SU-DHL-6 (cell line): ENCODE results near the gene HOTAIR.

ENCODE experiments used
- H2AFZ ChIP-seq: fragments of 200-600 bp; sonication (generic); 2 replicates; pipeline ENCODE4 v1.6.1; 2014; ENCODE audit warnings: low read depth, mild to moderate bottlenecking, moderate library complexity, mixed read lengths, antibody characterized with exemption, low read length; ENCODE audit not compliant: severe bottlenecking
- H3F3A ChIP-seq: fragments of 200-600 bp; shearing (Covaris generic); 2 replicates; pipeline ENCODE4 v1.6.0; 2016; ENCODE audit warnings: antibody characterized with exemption, mild to moderate bottlenecking; ENCODE audit not compliant: insufficient read depth
- H3K27ac ChIP-seq: fragments of 200-600 bp; sonication (generic); 2 replicates; pipeline ENCODE4 v1.5.1; 2016; ENCODE audit warnings: low read depth, mild to moderate bottlenecking, low read length, moderate library complexity, mixed read lengths
- H3K27me3 ChIP-seq: fragments of 200-600 bp; sonication (generic), shearing (Covaris generic); 2 replicates; pipeline ENCODE4 v1.6.0; 2014; ENCODE audit warnings: mild to moderate bottlenecking, low read length
- H3K36me3 ChIP-seq: fragments of 200-600 bp; sonication (generic); 2 replicates; pipeline ENCODE4 v1.6.1; 2014; ENCODE audit warnings: mild to moderate bottlenecking, low read length, mixed read lengths
- H3K4me2 ChIP-seq: fragments of 300-600, 200-600 bp; shearing (Covaris generic), sonication (generic); 2 replicates; pipeline ENCODE4 v1.6.0; 2014; ENCODE audit warnings: low read length, low read depth, mild to moderate bottlenecking; ENCODE audit not compliant: poor library complexity, severe bottlenecking
- H3K4me3 ChIP-seq: fragments of 200-600 bp; sonication (generic); 2 replicates; pipeline ENCODE4 v1.5.1; 2014; ENCODE audit warnings: antibody characterized with exemption, low read length, mild to moderate bottlenecking, mixed read lengths; ENCODE audit not compliant: insufficient read depth, poor library complexity, severe bottlenecking
- H3K79me2 ChIP-seq: fragments of 200-600 bp; sonication (generic); 2 replicates; pipeline ENCODE4 v1.6.1; 2014; ENCODE audit warnings: mild to moderate bottlenecking, low read length, moderate library complexity; ENCODE audit not compliant: insufficient read depth
- H3K9ac ChIP-seq: fragments of 200-600 bp; sonication (generic); 2 replicates; pipeline ENCODE4 v1.7.0; 2014; ENCODE audit warnings: mild to moderate bottlenecking, low read length
- H3K9me2 ChIP-seq: fragments of 200-600 bp; sonication (generic); replicated peaks from 2 replicates; pipeline ENCODE4 v1.6.1; 2014; ENCODE audit warnings: low read length; ENCODE audit not compliant: insufficient read depth
- H3K9me3 ChIP-seq: fragments of 200-600 bp; sonication (generic); 2 replicates; pipeline ENCODE4 v1.6.1; 2014; ENCODE audit warnings: low read length, mixed read lengths; ENCODE audit not compliant: insufficient read depth
- H4K20me1 ChIP-seq: fragments of 200-600 bp; sonication (generic); 2 replicates; pipeline ENCODE4 v1.6.1; 2014; ENCODE audit warnings: low read depth, mild to moderate bottlenecking, antibody characterized with exemption, low read length, moderate library complexity, mixed read lengths
- CTCF ChIP-seq: fragments of 200-600 bp; sonication (generic); IDR thresholded peaks from one replicate; pipeline ENCODE4 v1.5.1; 2017; ENCODE audit warnings: antibody characterized with exemption, mild to moderate bottlenecking, low read length, moderate library complexity; ENCODE audit not compliant: insufficient read depth, poor library complexity, severe bottlenecking
- EZH2phosphoT487 ChIP-seq: fragments of 200-600 bp; sonication (generic), shearing (Covaris generic); conservative IDR thresholded peaks from 2 replicates; pipeline ENCODE4 v1.6.1; 2018; ENCODE audit warnings: mild to moderate bottlenecking, antibody characterized with exemption, low read length, moderate library complexity, mixed read lengths

The HOTAIR gene

GRCh38 chr12:54004841-54005530 is 30.2 kb upstream of the HOTAIR start:
- no peaks in the 10 kb centered on the region for H3K79me2 ChIP-seq
- H3K9ac ChIP-seq = no peak overlapping the region
- no peak overlapping the region for H3K4me3 ChIP-seq
- TF ChIP-seq CTCF (no peak), EZH2phosphoT487 (no peak)
- no peaks in the 10 kb centered on the region for H3K9me3 ChIP-seq
- no peak overlapping the region for H3K27ac ChIP-seq
- H3K36me3 ChIP-seq = no peaks in the 10 kb centered on the region
- H3K27me3 ChIP-seq = no peaks in the 10 kb centered on the region
- H3F3A ChIP-seq = no peaks in the 10 kb centered on the region
- H4K20me1 ChIP-seq = no peaks in the 10 kb centered on the region
- no peak overlapping the region for H3K4me2 ChIP-seq
- no peaks in the 10 kb centered on the region for H3K9me2 ChIP-seq
- no peak overlapping the region for H2AFZ ChIP-seq

GRCh38 chr12:54004063-54004840 is 29.5 kb upstream of the HOTAIR start:
- Histone ChIP-seq H3K9me3 (no peaks in the 10 kb centered on the region), H3K27me3 (no peaks in the 10 kb centered on the region), H3K79me2 (no peaks in the 10 kb centered on the region), H3K9ac (no peak overlapping the region), H3K9me2 (no peaks in the 10 kb centered on the region), H3K4me3 (no peak overlapping the region), H2AFZ (no peak overlapping the region), H3F3A (no peaks in the 10 kb centered on the region), H3K4me2 (no peak overlapping the region), H3K27ac (no peak overlapping the region), H3K36me3 (no peaks in the 10 kb centered on the region), H4K20me1 (no peaks in the 10 kb centered on the region)
- TF ChIP-seq CTCF = no peak
- TF ChIP-seq EZH2phosphoT487 = no peak

GRCh38 chr12:54003625-54004024 is 28.9 kb upstream of the HOTAIR start:
- Histone ChIP-seq H3K27ac (no peak overlapping the region), H3K9me2 (no peaks in the 10 kb centered on the region), H3K36me3 (no peaks in the 10 kb centered on the region), H3K9me3 (no peaks in the 10 kb centered on the region), H3K79me2 (no peaks in the 10 kb centered on the region), H3K27me3 (no peaks in the 10 kb centered on the region), H3K9ac (no peak overlapping the region), H4K20me1 (no peaks in the 10 kb centered on the region), H3K4me2 (no peak overlapping the region), H2AFZ (no peak overlapping the region), H3F3A (no peaks in the 10 kb centered on the region), H3K4me3 (no peak overlapping the region)
- no peak for TF ChIP-seq EZH2phosphoT487
- no peak for TF ChIP-seq CTCF
